Mononuclear cell (primary cell): ENCODE data around the gene CCR7. TPM values are rescaled to one million over a fixed set of nuclear protein-coding genes. Genes with fewer than 3 reads are reported as not detected.

Experiments used
- H3K27me3 ChIP-seq: 2 replicates; pipeline ENCODE4 v1.6.0; 2011; ENCODE audit warnings: low read length, control low read depth; ENCODE audit not compliant: insufficient read depth
- H3K4me1 ChIP-seq: 2 replicates; pipeline ENCODE4 v1.5.1; 2011; ENCODE audit warnings: mild to moderate bottlenecking, low read length, control low read depth; ENCODE audit not compliant: insufficient read depth
- H3K4me3 ChIP-seq: 2 replicates; pipeline ENCODE4 v1.5.1; 2011; ENCODE audit warnings: mild to moderate bottlenecking, low read length, moderate library complexity
- H3K9me3 ChIP-seq: 2 replicates; pipeline ENCODE4 v1.5.1; 2011; ENCODE audit warnings: low read depth, mild to moderate bottlenecking, control low read depth, low read length
- total RNA-seq: library from RNA; depleted of rRNA; stranded (reverse); fragments of >200 nt; gene quantifications from one replicate; pipeline ENCODE4 v1.2.3, GENCODE V29; 2012

The CCR7 gene
- total RNA-seq, 1 donor = 131 TPM

DNA sequence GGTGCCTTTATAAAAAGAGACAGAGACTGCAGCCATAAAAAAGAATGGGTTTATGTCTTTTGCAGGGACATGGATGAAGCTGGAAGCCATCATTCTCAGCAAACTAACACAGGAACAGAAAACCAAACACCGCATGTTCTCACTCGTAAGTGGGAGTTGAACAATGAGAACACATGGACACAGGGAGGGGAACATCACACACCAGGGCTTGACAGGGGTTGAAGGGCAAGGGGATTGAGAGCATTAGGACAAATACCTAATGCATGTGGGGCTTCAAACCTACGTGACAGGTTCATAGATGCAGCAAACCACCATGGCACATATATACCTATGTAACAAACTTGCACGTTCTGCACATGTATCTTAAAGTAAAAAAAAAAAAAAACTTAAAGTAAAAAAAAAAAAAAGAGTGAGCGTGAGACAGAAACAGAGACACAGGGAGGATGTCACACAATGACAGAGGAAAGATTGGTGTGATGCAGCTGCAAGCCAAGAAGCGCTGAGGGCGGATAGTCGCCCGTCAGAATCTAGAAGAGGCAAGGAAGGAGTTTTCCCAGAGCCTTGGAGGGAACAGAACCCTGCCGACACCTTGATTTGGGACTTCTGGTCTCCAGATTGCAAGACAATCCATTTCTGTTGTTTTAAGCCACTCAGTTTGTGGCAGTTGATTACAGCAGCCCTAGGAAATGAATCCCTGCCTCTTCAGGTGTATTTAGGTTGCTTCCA is 36.4 kb downstream of the CCR7 start:
- Histone ChIP-seq H3K9me3 (peaks cover 13% of the 10 kb centered on the region), H3K4me1 (peaks cover 49% of the 10 kb centered on the region), H3K27me3 (peaks cover 4% of the 10 kb centered on the region), H3K4me3 (no peak overlapping the region)

DNA sequence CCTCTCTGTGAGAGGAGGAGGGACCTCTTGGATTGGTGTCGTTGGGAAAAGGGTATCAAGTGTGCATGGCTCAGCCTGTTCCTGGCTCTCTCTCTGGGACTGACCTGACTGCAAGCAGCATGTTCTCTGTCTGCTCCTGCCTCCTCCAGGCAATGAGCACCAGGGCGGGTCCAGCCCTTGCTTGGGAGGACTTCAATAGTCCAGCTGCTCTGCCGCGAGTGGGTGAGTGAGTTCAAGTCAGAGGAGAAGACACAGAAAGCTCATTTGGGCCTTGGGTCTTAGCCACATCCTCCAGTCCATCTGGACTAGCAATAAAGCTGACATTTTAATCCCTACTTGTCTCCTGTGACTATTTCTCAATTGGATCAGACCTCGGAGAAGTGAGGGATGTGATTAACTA is 38.6 kb downstream of the CCR7 start:
- peaks cover 4% of the 10 kb centered on the region for H3K27me3 ChIP-seq
- peaks cover 13% of the 10 kb centered on the region for H3K9me3 ChIP-seq
- no peak overlapping the region for H3K4me3 ChIP-seq
- peaks cover 27% of the 10 kb centered on the region for H3K4me1 ChIP-seq

DNA sequence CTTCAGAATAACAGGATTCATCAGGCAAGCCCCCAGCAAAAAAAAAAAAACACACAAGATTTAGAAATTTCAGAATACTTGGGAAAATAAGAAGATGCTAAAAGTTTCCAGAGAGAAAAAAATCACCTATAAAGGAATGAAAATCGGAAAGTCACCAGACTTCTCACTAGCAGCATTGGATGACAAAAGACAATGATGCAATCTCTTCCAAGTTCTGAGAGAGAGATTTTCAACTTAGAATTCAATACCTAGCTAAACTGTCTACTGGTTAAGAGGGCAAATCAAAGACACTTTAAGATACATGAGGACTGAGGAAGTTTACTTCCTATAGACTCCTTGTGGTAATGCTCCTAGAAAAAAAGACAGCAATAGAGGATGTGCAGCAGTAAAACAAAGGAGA is 40.0 kb downstream of the CCR7 start:
- Histone ChIP-seq H3K4me1 (peaks cover 15% of the 10 kb centered on the region), H3K27me3 (peaks cover 4% of the 10 kb centered on the region), H3K9me3 (peaks cover 13% of the 10 kb centered on the region), H3K4me3 (no peak overlapping the region)

DNA sequence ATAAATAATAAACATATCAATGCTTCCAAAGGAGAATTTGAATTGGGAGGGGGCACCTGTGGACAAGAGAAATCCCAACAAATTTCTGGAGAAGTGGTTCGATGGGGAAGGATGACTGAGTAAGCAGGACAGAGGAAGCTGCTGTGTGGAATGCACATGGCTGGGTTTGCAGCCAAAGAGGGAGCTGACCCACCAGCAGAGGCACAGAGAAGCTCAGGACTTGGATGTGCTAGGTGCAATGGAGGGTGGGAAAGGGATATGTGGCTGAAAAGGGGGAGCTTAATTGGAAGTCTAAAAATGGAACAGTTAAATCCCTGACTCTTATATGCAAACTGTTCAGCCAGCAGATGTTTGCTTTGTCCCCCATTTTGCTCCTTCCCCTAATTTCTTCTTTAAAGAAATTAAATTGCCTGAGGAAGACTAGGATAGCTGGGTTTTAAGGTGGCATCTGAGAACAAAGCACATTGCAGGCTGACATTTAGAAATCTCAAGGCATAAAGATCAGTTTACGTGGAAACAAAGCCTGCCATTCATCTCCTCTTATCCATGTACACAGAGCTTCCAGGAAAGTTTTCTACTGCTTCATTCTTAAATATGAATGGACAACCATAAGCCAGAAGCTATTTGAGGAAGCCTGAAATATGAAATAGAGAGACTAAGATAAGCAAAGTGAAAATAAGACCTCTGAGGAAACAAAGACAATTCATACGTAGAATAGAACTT is 40.9 kb downstream of the CCR7 start:
- Histone ChIP-seq H3K4me1 (peaks cover 14% of the 10 kb centered on the region), H3K27me3 (peaks cover 4% of the 10 kb centered on the region), H3K4me3 (no peak overlapping the region), H3K9me3 (peaks cover 13% of the 10 kb centered on the region)

DNA sequence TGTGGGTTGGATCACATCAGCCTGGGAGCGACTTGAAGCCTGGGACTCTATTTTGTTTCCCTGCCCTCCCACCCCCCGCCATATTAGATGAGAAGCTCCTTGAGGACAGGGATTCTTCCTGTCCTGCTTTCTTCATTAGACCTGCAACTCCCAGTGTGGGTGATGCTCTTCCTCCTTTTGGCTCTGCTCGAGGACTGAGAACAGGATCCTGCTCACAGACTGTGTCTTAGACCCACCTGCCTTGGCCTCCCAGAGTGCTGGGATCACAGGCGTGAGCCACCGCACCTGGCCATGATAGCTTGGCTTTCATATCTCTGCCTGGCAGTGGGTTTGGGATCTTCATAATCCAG is 42.3 kb downstream of the CCR7 start:
- Histone ChIP-seq H3K9me3 (peaks cover 13% of the 10 kb centered on the region), H3K27me3 (peaks cover 4% of the 10 kb centered on the region), H3K4me3 (no peak overlapping the region), H3K4me1 (peaks cover 19% of the 10 kb centered on the region)

DNA sequence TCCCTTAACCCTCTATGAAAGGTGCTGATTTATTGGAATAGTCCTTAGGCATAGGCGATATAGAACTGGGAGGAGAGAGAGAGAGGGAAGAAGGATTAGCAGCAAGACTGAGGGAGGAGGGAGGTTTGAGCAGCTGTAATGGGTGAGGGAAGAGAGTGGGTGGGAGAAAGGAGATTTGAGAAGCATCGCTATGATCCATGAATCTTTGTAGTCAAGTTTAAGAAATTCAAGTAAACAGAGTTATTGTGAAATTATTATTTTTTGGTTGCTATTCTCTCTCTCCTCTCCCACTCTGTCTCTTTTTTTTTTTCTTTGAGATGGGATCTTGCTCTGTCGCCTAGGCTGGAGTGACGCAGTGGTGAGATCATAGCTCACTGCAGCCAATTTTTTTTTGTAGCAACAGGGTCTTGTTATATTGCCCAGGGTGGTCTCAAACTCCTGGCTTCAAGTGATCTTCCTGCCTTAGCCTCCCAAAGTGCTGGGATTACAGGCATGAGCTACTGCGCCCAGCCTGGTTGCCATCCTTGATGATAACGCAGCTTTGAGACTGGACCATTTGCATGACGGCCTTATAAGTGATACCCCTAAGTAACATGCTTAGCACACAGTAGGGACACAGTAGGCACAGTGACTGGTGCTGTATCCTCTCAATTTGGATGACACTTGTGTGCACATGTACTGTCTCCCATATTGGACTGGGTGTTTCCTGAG is 42.9 kb downstream of the CCR7 start:
- H3K4me3 ChIP-seq = no peak overlapping the region
- peaks cover 24% of the 10 kb centered on the region for H3K4me1 ChIP-seq
- H3K27me3 ChIP-seq = peaks cover 4% of the 10 kb centered on the region
- peaks cover 13% of the 10 kb centered on the region for H3K9me3 ChIP-seq

DNA sequence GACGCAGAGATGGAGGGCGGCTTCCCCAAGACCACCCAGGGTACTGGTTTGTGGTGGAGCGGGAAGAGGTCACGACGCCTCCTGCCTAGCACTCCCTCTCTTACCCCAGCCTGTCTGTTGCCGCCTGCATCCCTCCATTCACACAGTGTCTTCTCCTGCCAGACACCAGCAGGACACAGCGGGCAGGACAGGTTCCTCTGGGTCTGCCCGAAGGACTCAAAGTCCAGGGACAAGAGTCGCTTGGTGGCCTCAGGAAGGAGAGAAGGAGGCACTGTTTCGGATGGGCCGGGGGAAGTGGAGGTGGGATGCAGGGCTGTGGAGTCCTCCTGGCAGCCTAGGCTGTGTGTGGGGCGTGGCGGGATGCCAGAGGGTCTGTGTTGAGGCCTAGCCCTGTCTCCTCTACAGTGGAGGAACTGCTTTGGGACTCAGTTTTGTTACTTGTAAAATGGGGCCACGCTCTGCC is 44.2 kb downstream of the CCR7 start:
- Histone ChIP-seq H3K4me1 (peaks cover 38% of the 10 kb centered on the region), H3K27me3 (peaks cover 4% of the 10 kb centered on the region), H3K4me3 (no peak overlapping the region), H3K9me3 (peaks cover 13% of the 10 kb centered on the region)

DNA sequence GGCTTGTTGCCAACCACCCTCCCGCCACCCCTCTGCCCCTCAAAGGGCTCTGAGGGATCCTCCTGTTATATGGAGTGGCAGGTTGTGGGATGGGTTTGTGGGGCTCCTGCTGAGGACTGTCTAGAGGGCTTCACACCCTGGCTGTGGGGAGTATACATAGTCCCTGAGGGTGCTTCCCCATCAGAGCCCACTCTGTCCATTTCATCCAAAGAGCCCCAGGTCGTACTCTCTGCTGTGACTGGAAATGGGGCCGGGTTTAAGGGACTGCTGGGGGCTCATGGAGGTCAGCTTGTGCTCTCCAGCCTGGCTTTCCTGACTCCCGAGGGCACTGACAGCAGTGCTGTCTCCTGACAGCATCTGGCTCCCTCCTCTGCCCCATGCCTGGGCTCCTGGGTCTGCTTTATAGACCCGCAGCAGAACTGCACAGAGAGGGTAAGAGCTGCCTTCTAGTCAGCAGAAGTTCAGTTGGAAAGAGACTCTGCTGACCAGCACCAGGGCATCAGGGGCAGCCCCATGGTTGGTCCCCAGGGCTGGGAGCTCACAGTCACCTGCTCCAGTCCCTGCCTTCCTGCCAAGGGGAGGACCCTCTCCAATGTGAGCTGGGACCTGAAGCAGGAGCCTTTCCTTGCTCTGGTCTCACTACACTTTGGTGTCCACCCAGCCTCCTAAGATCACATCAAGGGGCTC is 46.0 kb downstream of the CCR7 start:
- no peak overlapping the region for H3K4me3 ChIP-seq
- H3K9me3 ChIP-seq = no peaks in the 10 kb centered on the region
- H3K4me1 ChIP-seq = peaks cover 55% of the 10 kb centered on the region
- no peaks in the 10 kb centered on the region for H3K27me3 ChIP-seq

DNA sequence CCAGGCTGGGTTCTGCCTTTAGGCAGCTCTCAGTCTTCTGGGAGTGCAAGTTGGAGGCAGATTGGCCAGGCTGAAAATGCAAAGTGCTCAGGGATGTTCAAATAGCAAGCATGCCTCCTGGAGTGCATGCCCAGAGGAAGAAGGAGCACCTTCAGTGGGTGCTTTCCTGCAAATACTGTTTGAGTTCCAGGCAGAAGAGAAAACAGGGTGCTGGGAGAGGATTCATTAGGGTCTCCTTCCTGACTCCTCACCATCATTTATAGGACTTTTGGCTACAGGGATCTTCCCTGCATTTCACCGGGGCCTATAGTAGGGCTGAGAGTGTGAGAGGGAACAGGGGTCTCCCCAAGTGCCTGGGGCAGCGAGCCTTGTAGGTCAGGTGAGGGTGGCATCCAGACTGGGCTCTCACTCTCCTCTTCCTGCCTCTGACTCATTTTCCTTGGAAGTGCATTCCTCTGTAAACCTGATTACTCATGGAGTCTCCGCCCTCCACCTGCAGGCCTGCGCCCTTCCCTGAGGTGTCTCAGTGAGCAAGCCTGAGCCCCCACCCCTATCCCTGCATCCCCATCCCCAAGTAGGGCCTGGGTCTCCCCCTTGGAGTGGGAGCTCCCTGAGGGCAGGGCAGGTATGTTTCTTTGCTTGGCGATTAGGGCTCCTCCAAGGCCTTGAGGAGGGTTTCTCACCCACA is 46.7 kb downstream of the CCR7 start:
- H3K4me3 ChIP-seq = no peak overlapping the region

DNA sequence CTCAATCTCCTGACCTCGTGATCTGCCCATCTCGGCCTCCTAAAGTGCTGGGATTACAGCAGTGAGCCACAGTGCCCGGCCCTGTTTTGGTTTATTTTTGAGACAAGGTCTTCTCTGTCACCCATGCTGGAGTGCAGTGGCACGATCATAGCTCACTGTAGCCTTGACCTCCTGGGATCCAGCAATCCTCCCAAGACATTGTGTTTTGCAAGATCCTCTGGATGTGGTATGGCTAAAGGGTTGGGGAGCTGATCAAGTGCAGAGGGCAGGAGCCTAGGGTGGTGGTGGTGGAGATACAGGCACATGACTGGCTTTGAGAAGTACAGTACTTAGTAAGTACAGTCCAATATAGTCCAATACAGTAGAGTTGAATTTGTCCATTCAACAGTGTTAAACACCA is 47.3 kb downstream of the CCR7 start:
- Histone ChIP-seq H3K4me3 (no peak overlapping the region), H3K4me1 (peaks cover 55% of the 10 kb centered on the region), H3K27me3 (no peaks in the 10 kb centered on the region), H3K9me3 (no peaks in the 10 kb centered on the region)

More for the DNA sequence above, 46.7 kb downstream of the CCR7 start:
- Histone ChIP-seq H3K9me3 (no peaks in the 10 kb centered on the region), H3K27me3 (no peaks in the 10 kb centered on the region), H3K4me1 (peaks cover 55% of the 10 kb centered on the region)

DNA sequence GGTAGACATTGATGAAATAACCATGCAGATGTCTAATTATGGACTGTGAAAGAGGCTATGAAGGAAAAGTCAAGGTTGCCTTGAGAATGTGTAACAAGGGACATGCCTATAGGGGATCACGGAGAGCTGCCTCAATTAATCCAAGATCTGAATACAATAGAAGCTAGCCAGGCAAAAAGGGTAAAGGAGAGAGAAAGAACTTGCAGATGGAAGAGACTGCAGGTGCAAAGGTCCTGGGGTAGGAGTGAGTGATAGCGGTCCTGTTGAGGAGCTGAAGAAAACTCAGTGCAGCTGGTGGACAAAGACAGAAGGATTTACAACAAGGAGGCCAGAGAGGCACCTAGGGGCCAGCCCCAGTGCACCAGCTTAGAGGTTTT is 48.0 kb downstream of the CCR7 start:
- peak overlapping the region; percentile 17 for H3K4me3 ChIP-seq
- no peaks in the 10 kb centered on the region for H3K27me3 ChIP-seq
- H3K4me1 ChIP-seq = peaks cover 55% of the 10 kb centered on the region
- no peaks in the 10 kb centered on the region for H3K9me3 ChIP-seq

DNA sequence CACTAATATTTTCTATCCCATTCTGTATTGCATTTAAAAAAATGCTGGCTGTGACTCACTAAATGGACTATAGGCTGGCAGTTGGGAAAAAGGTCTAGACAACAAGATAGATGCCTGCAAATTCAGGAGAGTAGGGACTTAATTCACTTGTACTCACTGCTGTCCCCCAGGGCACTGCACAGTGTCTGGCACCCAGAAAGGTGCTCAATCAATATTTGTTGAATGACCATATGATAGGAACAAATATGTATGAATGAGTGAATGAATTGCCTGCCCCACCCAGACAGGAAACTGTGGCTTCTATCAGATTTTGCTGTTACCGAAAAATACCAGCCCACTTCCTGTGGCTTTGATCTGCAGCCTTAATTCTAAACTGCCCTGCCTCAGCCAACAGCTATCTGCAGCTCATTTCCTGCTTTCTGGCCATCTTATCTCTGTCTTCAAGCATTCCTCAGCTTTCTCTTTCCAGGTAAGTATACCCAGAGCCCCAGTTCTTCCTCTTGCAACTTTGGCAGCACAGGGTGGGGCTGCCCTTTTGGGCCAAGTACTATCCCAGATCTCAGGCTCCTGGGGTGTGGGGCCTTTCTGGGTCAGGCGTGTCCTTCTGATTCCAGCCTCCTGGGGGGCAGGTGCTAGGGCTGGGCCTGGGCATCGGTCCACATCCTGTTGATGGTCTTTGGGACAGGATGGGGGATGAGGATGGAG is 48.5 kb downstream of the CCR7 start:
- no peaks in the 10 kb centered on the region for H3K27me3 ChIP-seq
- peak overlapping the region; percentile 17 for H3K4me3 ChIP-seq
- no peaks in the 10 kb centered on the region for H3K9me3 ChIP-seq
- peaks cover 55% of the 10 kb centered on the region for H3K4me1 ChIP-seq

DNA sequence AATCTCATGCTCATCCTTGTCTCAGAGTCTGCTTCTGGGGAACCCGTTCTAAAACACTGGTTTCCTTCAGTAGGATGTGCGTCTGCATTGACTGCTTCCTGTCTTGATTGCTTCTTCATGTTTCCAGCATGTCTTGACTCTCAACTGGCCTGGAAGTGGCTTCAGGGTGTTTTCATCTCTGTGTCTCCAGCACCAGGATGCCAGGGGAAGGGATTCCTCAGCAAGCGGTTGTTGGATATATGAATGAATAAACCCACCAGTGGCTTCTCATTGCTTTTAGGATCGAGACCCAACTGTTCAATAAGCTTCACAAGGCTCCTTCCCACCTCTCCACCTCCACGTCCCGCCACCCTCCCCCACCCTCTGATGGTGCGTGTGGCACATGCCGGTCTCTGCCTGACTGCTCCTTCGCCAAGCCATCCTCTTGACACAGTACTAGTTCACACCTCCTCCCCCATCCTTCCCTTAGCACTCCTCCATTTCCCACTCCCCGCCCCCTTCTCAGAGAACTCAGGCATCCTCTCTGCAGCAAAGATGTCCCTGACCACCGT is 49.7 kb downstream of the CCR7 start:
- Histone ChIP-seq H3K4me3 (no peak overlapping the region), H3K9me3 (no peaks in the 10 kb centered on the region), H3K4me1 (peaks cover 55% of the 10 kb centered on the region), H3K27me3 (no peaks in the 10 kb centered on the region)

DNA sequence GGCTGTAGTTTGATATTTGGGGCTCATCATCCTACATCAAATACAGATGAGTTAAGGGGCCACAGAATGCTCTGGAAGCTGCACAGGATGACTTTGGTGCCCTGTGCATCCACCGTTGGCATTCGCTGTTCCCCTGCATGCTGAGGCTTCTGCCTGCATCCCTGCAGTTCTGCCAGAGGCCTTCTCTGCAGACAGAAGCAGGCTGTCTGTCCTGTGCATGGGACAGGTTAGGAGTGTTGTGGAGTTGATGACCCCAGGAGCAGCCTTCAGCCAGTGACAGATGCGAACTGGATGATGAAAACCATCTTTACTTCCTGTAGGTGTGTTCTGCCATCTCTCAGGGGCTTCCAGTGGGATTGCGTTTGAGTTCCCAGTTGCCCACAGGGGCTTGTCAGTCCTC is 50.3 kb downstream of the CCR7 start:
- Histone ChIP-seq H3K4me3 (no peak overlapping the region), H3K4me1 (peaks cover 55% of the 10 kb centered on the region), H3K27me3 (no peaks in the 10 kb centered on the region), H3K9me3 (no peaks in the 10 kb centered on the region)
